Kidney epithelial cell (primary cell): ENCODE measurements around the gene GPR180. TPM values are rescaled to one million over a fixed set of nuclear protein-coding genes. Genes with fewer than 3 reads are reported as not detected.

Experiments
- DNase-seq: peaks from one replicate; pipeline ENCODE4 v3.0.0-alpha.2; 2010; ENCODE audit warnings: low read depth
- H3K27me3 ChIP-seq: 2 replicates; pipeline ENCODE4 v1.6.0; 2011; ENCODE audit warnings: low read length; ENCODE audit not compliant: control insufficient read depth, insufficient read depth
- H3K36me3 ChIP-seq: 2 replicates; pipeline ENCODE4 v1.5.1; 2011; ENCODE audit warnings: low read length; ENCODE audit not compliant: control insufficient read depth, insufficient read depth
- H3K4me3 ChIP-seq: 2 replicates; pipeline ENCODE4 v1.5.1; 2011; ENCODE audit warnings: low read depth, mild to moderate bottlenecking, control low read depth, low read length
- CTCF ChIP-seq: IDR thresholded peaks from 2 replicates; pipeline ENCODE4 v1.5.1; 2011; ENCODE audit warnings: mild to moderate bottlenecking, moderate library complexity, low read length, control low read depth, inconsistent platforms; ENCODE audit not compliant: insufficient read depth, poor library complexity, severe bottlenecking
- total RNA-seq: library from RNA; depleted of rRNA; stranded (reverse); fragments of >200 nt; gene quantifications from 2 replicates; pipeline ENCODE4 v1.2.3, GENCODE V29; 2015

GPR180 gene
- total RNA-seq, 1 donor from 2014 or later = 7.5 TPM

DNA sequence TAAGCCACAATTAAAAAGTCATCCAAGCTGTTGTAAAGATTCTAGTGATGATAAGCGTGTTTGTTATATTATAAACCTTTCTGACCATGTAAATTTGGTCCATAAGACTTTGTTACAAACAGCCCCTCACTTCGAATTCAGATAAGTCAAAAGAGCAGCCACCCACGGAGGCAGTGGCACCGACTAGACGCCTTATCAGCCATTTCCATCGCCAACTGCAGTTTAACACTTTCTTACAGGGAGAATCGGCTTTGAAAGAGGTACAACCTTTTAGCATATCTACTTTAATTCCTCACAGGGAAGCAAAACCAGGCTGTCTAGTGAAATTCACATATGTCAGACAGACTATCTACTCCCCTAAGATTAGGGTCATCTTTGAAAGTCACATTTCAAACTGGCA is 63.2 kb downstream of the GPR180 start:
- Histone ChIP-seq H3K36me3 (no peaks in the 10 kb centered on the region), H3K27me3 (peaks cover 34% of the 10 kb centered on the region), H3K4me3 (no peak overlapping the region)
- no peak for TF ChIP-seq CTCF
- DNase-seq = no peak

DNA sequence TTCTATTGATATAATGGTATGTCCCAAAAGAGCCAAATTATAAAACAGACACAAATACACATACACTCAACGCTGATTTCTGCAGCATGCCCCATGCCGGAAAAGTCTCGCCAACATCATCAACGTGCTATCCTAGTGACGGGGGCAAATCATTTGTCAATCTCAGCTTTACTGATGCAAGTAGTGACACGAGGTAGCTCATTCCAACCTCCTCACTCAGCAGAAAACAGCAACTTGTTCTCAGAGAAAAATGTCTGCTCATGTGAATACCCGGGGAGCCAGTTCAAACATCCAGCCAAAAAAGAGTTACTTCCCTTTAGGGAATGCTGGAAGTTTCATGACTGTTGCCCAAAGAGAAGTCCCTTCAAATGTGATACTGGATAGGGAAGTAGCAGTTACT is 64.4 kb downstream of the GPR180 start:
- H3K36me3 ChIP-seq = no peaks in the 10 kb centered on the region
- DNase-seq = no peak
- peaks cover 31% of the 10 kb centered on the region for H3K27me3 ChIP-seq
- H3K4me3 ChIP-seq = no peak overlapping the region
- no peak for TF ChIP-seq CTCF

DNA sequence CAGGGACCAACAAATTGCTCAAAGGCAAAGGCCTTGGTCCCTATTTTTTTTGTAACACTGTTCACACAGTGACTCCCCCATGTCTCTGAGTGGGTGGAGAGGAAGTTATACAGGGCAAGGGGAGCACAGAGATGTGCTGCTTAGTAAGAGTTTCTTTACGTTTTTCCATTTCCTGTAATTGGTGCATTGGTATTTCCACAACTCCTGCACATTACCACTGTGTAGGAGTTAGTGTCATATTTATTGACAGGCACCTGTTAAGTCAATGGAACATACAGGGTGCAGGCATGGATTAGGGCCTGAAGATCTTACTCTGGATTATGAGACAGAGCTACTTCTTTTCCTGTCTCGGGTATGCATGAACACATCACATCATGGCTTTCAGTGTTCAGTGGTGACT is 65.5 kb downstream of the GPR180 start:
- H3K4me3 ChIP-seq = no peak overlapping the region
- no peaks in the 10 kb centered on the region for H3K36me3 ChIP-seq
- TF ChIP-seq CTCF = no peak
- peaks cover 22% of the 10 kb centered on the region for H3K27me3 ChIP-seq
- DNase-seq = no peak

GRCh38 chr13:94672400-94672799 is 70.7 kb downstream of the GPR180 start:
- no peak overlapping the region for H3K4me3 ChIP-seq
- peaks cover 5% of the 10 kb centered on the region for H3K27me3 ChIP-seq
- no peaks in the 10 kb centered on the region for H3K36me3 ChIP-seq
- TF ChIP-seq CTCF = no peak
- DNase-seq = no peak

GRCh38 chr13:94673851-94674250 is 72.2 kb downstream of the GPR180 start:
- H3K36me3 ChIP-seq = no peaks in the 10 kb centered on the region
- no peak for DNase-seq
- H3K27me3 ChIP-seq = peaks cover 7% of the 10 kb centered on the region
- no peak overlapping the region for H3K4me3 ChIP-seq
- TF ChIP-seq CTCF = no peak

DNA sequence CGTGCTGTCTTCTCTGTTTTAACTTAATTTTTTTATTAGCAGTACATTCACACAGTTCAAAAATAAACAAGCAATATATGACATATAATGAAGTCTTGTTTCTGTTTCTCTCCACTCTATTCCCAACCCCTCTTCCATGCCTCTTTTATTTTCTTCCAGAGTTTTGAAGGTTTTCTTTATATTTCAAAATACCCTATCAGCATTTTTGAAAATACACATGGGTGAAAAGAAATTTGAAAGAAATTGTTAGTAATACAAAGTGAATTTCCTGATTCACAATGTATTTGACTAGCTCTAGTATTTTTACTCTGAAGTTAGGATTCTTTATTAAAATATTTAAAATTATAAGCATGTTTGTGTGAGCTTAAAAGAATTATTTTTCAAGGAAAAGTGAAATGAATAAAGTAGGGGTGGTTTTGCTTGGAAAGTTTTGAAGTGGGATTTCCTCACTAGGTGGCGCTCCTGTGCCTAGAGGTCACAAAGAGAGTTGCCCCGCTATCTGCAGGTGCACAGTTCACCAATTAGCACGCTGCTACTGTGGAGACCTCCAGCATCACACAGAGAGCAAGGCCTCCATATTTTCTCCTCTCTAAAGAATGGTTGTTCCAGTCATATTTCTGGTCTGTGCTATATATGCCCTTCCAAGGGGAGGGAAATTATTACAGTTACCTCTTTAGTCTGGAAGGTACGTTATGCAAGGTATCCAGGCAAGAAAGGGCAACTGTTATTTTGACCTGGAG is 73.1 kb downstream of the GPR180 start:
- peaks cover 7% of the 10 kb centered on the region for H3K27me3 ChIP-seq
- H3K36me3 ChIP-seq = no peaks in the 10 kb centered on the region
- no peak overlapping the region for H3K4me3 ChIP-seq
- peak; percentile 80 for TF ChIP-seq CTCF
- DNase-seq = peak; percentile 12
